ENCODE measurements around the gene PACRG. TPM values are rescaled to one million over a fixed set of nuclear protein-coding genes. Genes with fewer than 3 reads are reported as not detected.
A peak's percentile ranks its signal among the peaks of the same experiment; 100 is the strongest.
"Not testable (repeated sequence)": the region's sequence is repeated elsewhere in the genome, so short reads cannot be mapped to it uniquely, and the experiment has no call there.

PACRG gene
- not detected for total RNA-seq

GRCh38 chr6:162727322-162728182 is at the start of gene PACRG, which contains the start of gene PRKN:
Gene PACRG, plus strand, starts transcription at chr6:162727974.
Gene PRKN, minus strand, starts transcription at chr6:162727766.
- DNase-seq: peak; percentile 94

- not testable (repeated sequence) for DNase-seq
These were observed 48.9 kb upstream of the PACRG start for GRCh38 chr6:162678896-162679295.

GRCh38 chr6:162679681-162680080 is 48.1 kb upstream of the PACRG start:
- no peak for DNase-seq

GRCh38 chr6:162680367-162680766 is 47.4 kb upstream of the PACRG start:
- no peak for DNase-seq

GRCh38 chr6:162680871-162681270 is 46.9 kb upstream of the PACRG start:
- no peak for DNase-seq

GRCh38 chr6:162681447-162681846 is 46.3 kb upstream of the PACRG start:
- DNase-seq: no peak

- no peak for DNase-seq
These were observed 44.6 kb upstream of the PACRG start for GRCh38 chr6:162683135-162683534.

GRCh38 chr6:162684052-162684451 is 43.7 kb upstream of the PACRG start:
- DNase-seq: no peak

- DNase-seq: no peak
These were observed 42.8 kb upstream of the PACRG start for GRCh38 chr6:162684961-162685360.

- no peak for DNase-seq
These were observed 42.2 kb upstream of the PACRG start for GRCh38 chr6:162685586-162685985.

- no peak for DNase-seq
These were observed 38.9 kb upstream of the PACRG start for GRCh38 chr6:162688751-162689345.

- no peak for DNase-seq
These were observed 37.6 kb upstream of the PACRG start for GRCh38 chr6:162690158-162690557.

GRCh38 chr6:162697872-162698403 is 29.8 kb upstream of the PACRG start:
- no peak for DNase-seq

- no peak for DNase-seq
These were observed 29.3 kb upstream of the PACRG start for GRCh38 chr6:162698440-162698839.

GRCh38 chr6:162699961-162700360 is 27.8 kb upstream of the PACRG start:
- no peak for DNase-seq

- no peak for DNase-seq
These were observed 26.8 kb upstream of the PACRG start for GRCh38 chr6:162700966-162701365.

- DNase-seq: no peak
These were observed 26.2 kb upstream of the PACRG start for GRCh38 chr6:162701551-162701950.

GRCh38 chr6:162702446-162702845 is 25.3 kb upstream of the PACRG start:
- no peak for DNase-seq

GRCh38 chr6:162704001-162704400 is 23.8 kb upstream of the PACRG start:
- no peak for DNase-seq

- DNase-seq: no peak
These were observed 22.0 kb upstream of the PACRG start for GRCh38 chr6:162705736-162706135.

GRCh38 chr6:162706232-162706631 is 21.5 kb upstream of the PACRG start:
- DNase-seq: no peak

GRCh38 chr6:162708971-162709370 is 18.8 kb upstream of the PACRG start:
- DNase-seq: no peak

GRCh38 chr6:162709431-162709830 is 18.3 kb upstream of the PACRG start:
- DNase-seq: no peak

GRCh38 chr6:162710419-162710818 is 17.4 kb upstream of the PACRG start:
- no peak for DNase-seq

All from effector CD4-positive, alpha-beta T cell (primary cell).